DOHH2 (cell line): Measurements from ENCODE around the gene TPCN2.

Experiments
- H3F3A ChIP-seq: fragments of 200-600 bp; sonication (generic), shearing (Covaris generic); 2 replicates; pipeline ENCODE4 v1.6.0; 2016; ENCODE audit warnings: antibody characterized with exemption, mild to moderate bottlenecking; ENCODE audit not compliant: control insufficient read depth, insufficient read depth
- H3K27ac ChIP-seq: fragments of 200-600 bp; sonication (generic); 2 replicates; pipeline ENCODE4 v1.5.1; 2014; ENCODE audit warnings: low read depth, mild to moderate bottlenecking, low read length, moderate library complexity
- H3K27me3 ChIP-seq: fragments of 200-600 bp; sonication (generic); 2 replicates; pipeline ENCODE4 v1.6.1; 2014; ENCODE audit warnings: mild to moderate bottlenecking, low read length, mixed read lengths; ENCODE audit not compliant: control insufficient read depth
- H3K36me3 ChIP-seq: fragments of 200-600 bp; sonication (generic); 2 replicates; pipeline ENCODE4 v1.6.1; 2014; ENCODE audit warnings: mild to moderate bottlenecking, low read length, moderate library complexity, mixed read lengths; ENCODE audit not compliant: control insufficient read depth
- H3K4me1 ChIP-seq: fragments of 200-600 bp; sonication (generic); 2 replicates; pipeline ENCODE4 v1.6.1; 2014; ENCODE audit warnings: mild to moderate bottlenecking, low read length, mixed read lengths; ENCODE audit not compliant: control insufficient read depth
- H3K4me2 ChIP-seq: fragments of 200-600 bp; sonication (generic); 2 replicates; pipeline ENCODE4 v1.6.0; 2014; ENCODE audit warnings: mild to moderate bottlenecking, low read length, moderate library complexity
- H3K4me3 ChIP-seq: fragments of 200-600 bp; sonication (generic); 2 replicates; pipeline ENCODE4 v1.5.1; 2014; ENCODE audit warnings: mild to moderate bottlenecking, low read length, mixed read lengths
- H3K79me2 ChIP-seq: fragments of 200-600 bp; sonication (generic); 2 replicates; pipeline ENCODE4 v1.6.1; 2014; ENCODE audit warnings: mild to moderate bottlenecking, low read length, mixed read lengths; ENCODE audit not compliant: control insufficient read depth
- H3K9me2 ChIP-seq: fragments of 200-600 bp; sonication (generic); replicated peaks from 2 replicates; pipeline ENCODE4 v1.6.1; 2014; ENCODE audit warnings: mild to moderate bottlenecking, low read length, mixed read lengths; ENCODE audit not compliant: control insufficient read depth
- H3K9me3 ChIP-seq: fragments of 200-600 bp; sonication (generic); 2 replicates; pipeline ENCODE4 v1.6.1; 2014; ENCODE audit warnings: antibody characterized with exemption, low read length, mixed read lengths; ENCODE audit not compliant: control insufficient read depth, insufficient read depth
- H4K20me1 ChIP-seq: fragments of 200-600 bp; sonication (generic); 2 replicates; pipeline ENCODE4 v1.6.0; 2014; ENCODE audit warnings: low read depth, mild to moderate bottlenecking, antibody characterized with exemption, low read length, moderate library complexity; ENCODE audit not compliant: control insufficient read depth, insufficient read depth
- CTCF ChIP-seq: fragments of 200-600 bp; sonication (generic); IDR thresholded peaks from one replicate; pipeline ENCODE4 v1.5.1; 2014; ENCODE audit warnings: antibody characterized with exemption, mild to moderate bottlenecking, low read depth, low read length; ENCODE audit not compliant: poor library complexity, severe bottlenecking
- EZH2phosphoT487 ChIP-seq: fragments of 200-600 bp; sonication (generic); IDR thresholded peaks from 2 replicates; pipeline ENCODE4 v1.6.1; 2017; ENCODE audit warnings: borderline replicate concordance, mild to moderate bottlenecking, antibody characterized with exemption, low read length, moderate library complexity, mixed read lengths

Gene TPCN2

GRCh38 chr11:69162505-69162904, 113.8 kb downstream of the TPCN2 start:
- Histone ChIP-seq H3K4me1 (no peaks in the 10 kb centered on the region), H3K4me3 (no peak overlapping the region), H3K4me2 (no peak overlapping the region), H3K27me3 (peaks cover 11% of the 10 kb centered on the region), H4K20me1 (no peaks in the 10 kb centered on the region), H3K9me2 (no peaks in the 10 kb centered on the region), H3K79me2 (no peaks in the 10 kb centered on the region), H3K27ac (no peak overlapping the region), H3K36me3 (no peaks in the 10 kb centered on the region), H3K9me3 (no peaks in the 10 kb centered on the region), H3F3A (no peaks in the 10 kb centered on the region)
- no peak for TF ChIP-seq CTCF
- TF ChIP-seq EZH2phosphoT487, result no peak

- Histone ChIP-seq H3K4me3 (no peak overlapping the region), H3K9me2 (no peaks in the 10 kb centered on the region), H3K79me2 (no peaks in the 10 kb centered on the region), H3K36me3 (no peaks in the 10 kb centered on the region), H3K4me2 (no peak overlapping the region), H3K4me1 (no peaks in the 10 kb centered on the region), H3F3A (no peaks in the 10 kb centered on the region), H3K27me3 (peaks cover 11% of the 10 kb centered on the region), H3K27ac (no peak overlapping the region), H4K20me1 (no peaks in the 10 kb centered on the region), H3K9me3 (no peaks in the 10 kb centered on the region)
- no peak for TF ChIP-seq EZH2phosphoT487
- no peak for TF ChIP-seq CTCF
Measured at GRCh38 chr11:69163842-69164241, 115.1 kb downstream of the TPCN2 start.

- no peak overlapping the region for H3K27ac ChIP-seq
- TF ChIP-seq CTCF (no peak), EZH2phosphoT487 (no peak)
Measured at GRCh38 chr11:69164824-69165223, 116.1 kb downstream of the TPCN2 start.

GRCh38 chr11:69165775-69166174, 117.0 kb downstream of the TPCN2 start:
- no peaks in the 10 kb centered on the region for H3K9me2 ChIP-seq
- H3K36me3 ChIP-seq, result no peaks in the 10 kb centered on the region
- H3K79me2 ChIP-seq, result no peaks in the 10 kb centered on the region
- no peaks in the 10 kb centered on the region for H4K20me1 ChIP-seq
- no peaks in the 10 kb centered on the region for H3F3A ChIP-seq
- H3K4me1 ChIP-seq, result no peaks in the 10 kb centered on the region
- no peaks in the 10 kb centered on the region for H3K9me3 ChIP-seq
- no peak overlapping the region for H3K27ac ChIP-seq
- no peak overlapping the region for H3K4me2 ChIP-seq
- H3K27me3 ChIP-seq, result peaks cover 11% of the 10 kb centered on the region
- no peak for TF ChIP-seq CTCF
- TF ChIP-seq EZH2phosphoT487, result no peak
- H3K4me3 ChIP-seq, result no peak overlapping the region

More at GRCh38 chr11:69164824-69165223, 116.1 kb downstream of the TPCN2 start:
- H3K4me3 ChIP-seq, result no peak overlapping the region
- H3K27me3 ChIP-seq, result peaks cover 11% of the 10 kb centered on the region
- H3K36me3 ChIP-seq, result no peaks in the 10 kb centered on the region
- no peak overlapping the region for H3K4me2 ChIP-seq
- H3K9me2 ChIP-seq, result no peaks in the 10 kb centered on the region
- no peaks in the 10 kb centered on the region for H3K9me3 ChIP-seq
- no peaks in the 10 kb centered on the region for H4K20me1 ChIP-seq
- H3K4me1 ChIP-seq, result no peaks in the 10 kb centered on the region
- H3F3A ChIP-seq, result no peaks in the 10 kb centered on the region
- no peaks in the 10 kb centered on the region for H3K79me2 ChIP-seq
